ENCODE measurements around the gene AKNAD1.
"Not testable (repeated sequence)": the region's sequence is repeated elsewhere in the genome, so short reads cannot be mapped to it uniquely, and the experiment has no call there.

AKNAD1 gene

GRCh38 chr1:108785264-108785663 is 71.6 kb downstream of the AKNAD1 start:
- H3K4me3 ChIP-seq (ENCODE audit: low read depth, low read length) = no peak overlapping the region
- TF ChIP-seq CTCF (IDR thresholded peaks at IDR 0.05; ENCODE audit: borderline replicate concordance, insufficient read depth, low read depth, low read length) = no peak

GRCh38 chr1:108781575-108781944 is 75.3 kb downstream of the AKNAD1 start:
- not testable (repeated sequence) for H3K4me3 ChIP-seq (ENCODE audit: low read depth, low read length)

- H3K4me3 ChIP-seq (ENCODE audit: low read depth, low read length) = no peak overlapping the region
- no peak for TF ChIP-seq CTCF (IDR thresholded peaks at IDR 0.05; ENCODE audit: borderline replicate concordance, insufficient read depth, low read depth, low read length)
These were observed 75.8 kb downstream of the AKNAD1 start for GRCh38 chr1:108780937-108781574.

GRCh38 chr1:108779455-108779854 is 77.4 kb downstream of the AKNAD1 start:
- H3K4me3 ChIP-seq (ENCODE audit: low read depth, low read length) = no peak overlapping the region
- TF ChIP-seq CTCF (IDR thresholded peaks at IDR 0.05; ENCODE audit: borderline replicate concordance, insufficient read depth, low read depth, low read length) = no peak

- no peak overlapping the region for H3K4me3 ChIP-seq (ENCODE audit: low read depth, low read length)
- TF ChIP-seq CTCF (IDR thresholded peaks at IDR 0.05; ENCODE audit: borderline replicate concordance, insufficient read depth, low read depth, low read length) = no peak
These were observed 79.1 kb downstream of the AKNAD1 start for GRCh38 chr1:108777839-108778238.

GRCh38 chr1:108767708-108768107 is 89.2 kb downstream of the AKNAD1 start:
- TF ChIP-seq CTCF (IDR thresholded peaks at IDR 0.05; ENCODE audit: borderline replicate concordance, insufficient read depth, low read depth, low read length) = no peak
- H3K4me3 ChIP-seq (ENCODE audit: low read depth, low read length) = no peak overlapping the region

GRCh38 chr1:108767115-108767514 is 89.8 kb downstream of the AKNAD1 start:
- no peak overlapping the region for H3K4me3 ChIP-seq (ENCODE audit: low read depth, low read length)
- no peak for TF ChIP-seq CTCF (IDR thresholded peaks at IDR 0.05; ENCODE audit: borderline replicate concordance, insufficient read depth, low read depth, low read length)

Measured in GM12875 (cell line).